ENCODE data around the gene ZNF217. TPM values are rescaled to one million over a fixed set of nuclear protein-coding genes. Genes with fewer than 3 reads are reported as not detected.
"Not testable (repeated sequence)": the region's sequence is repeated elsewhere in the genome, so short reads cannot be mapped to it uniquely, and the experiment has no call there.

The ZNF217 gene
- total RNA-seq, 1 donor from 2014 or later: 30.4 TPM

DNA sequence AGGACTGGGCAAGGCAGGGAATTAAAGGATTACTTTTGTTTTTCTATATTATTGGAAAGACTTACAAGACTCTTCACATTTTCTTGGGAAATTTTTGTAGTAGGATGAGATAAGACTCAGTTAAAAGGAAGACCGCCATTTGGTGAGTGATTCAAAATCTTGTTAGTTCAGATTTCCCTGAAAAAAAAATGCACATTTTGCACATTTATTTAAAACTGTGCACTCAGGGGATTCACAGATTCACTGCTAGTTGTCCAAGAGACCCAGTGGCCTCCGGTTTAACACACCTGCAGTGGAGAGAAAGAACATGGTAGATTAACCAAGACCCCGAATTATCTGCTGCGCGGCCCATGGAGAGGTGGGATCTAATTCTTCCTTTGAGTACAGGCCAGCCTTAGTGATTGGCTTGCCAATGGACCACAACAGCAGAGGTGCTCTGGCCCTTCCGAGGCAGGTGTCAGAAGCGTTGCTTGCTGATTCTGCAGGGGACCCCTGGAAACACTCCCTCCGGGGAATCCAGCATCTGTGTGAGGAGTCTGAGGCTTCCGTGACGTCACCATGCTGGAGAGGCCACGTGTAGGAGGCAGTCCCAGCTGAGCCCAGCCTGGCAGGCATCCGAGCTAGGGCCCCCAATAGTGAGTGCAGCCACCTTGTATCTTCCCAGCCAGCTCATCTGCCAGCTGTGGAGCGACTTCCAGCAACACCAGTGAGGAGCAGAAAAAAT, 68.9 kb downstream of the ZNF217 start:
- no peak for ATAC-seq

DNA sequence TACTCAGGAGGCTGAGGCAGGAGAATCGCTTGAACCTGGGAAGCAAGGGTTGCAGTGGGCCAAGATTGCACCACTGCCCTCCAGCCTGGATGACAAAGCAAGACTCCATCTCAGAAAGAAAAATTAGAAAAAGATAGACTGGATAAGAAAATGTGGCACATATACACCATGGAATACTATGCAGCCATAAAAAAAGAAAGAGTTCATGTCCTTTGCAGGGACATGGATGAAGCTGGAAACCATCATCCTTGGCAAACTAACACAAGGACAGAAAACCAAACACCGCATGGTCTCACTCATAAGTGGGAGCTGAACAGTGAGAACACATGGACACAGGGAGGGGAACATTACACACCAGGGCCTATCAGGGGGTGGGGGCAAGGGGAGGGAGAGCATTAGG, 70.0 kb downstream of the ZNF217 start:
- ATAC-seq: not testable (repeated sequence)

DNA sequence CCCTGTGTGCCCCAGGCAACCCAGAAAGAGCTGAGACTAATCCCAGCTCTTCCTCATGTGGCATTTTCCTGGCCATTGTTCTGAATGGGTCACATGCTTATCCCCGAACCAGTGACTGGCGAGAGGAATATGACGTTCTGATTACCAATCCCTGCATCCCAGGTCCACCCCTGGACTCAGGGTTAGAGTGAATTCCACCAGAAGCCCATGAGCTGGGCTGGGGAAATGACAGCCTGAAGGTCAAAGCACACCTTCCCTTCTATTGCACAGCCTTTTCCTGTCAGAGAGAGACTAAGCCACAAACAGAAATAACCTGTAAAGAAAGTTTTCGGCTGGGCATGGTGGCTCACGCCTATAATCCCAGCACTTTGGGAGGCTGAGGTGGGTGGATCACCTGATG, 70.9 kb downstream of the ZNF217 start:
- no peak for ATAC-seq

DNA sequence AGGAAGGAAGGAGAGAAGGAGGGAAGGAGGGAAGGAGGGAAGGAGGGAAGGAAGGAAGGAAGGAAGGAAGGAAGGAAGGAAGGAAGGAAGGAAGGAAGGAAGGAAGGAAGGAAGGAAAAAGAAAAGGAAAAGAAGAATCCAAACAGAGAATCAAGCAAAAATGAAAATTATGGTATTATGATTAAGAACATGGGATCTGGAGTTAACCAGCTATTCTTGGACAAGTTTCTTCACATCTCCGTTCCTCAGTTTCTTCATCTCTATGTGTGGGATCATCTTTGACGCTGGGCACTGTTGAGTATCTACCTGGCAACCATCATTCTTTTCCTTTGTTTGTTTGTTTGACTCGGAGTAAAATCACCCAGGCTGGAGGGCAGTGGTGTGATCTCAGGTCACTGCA, 71.6 kb downstream of the ZNF217 start:
- ATAC-seq: no peak

DNA sequence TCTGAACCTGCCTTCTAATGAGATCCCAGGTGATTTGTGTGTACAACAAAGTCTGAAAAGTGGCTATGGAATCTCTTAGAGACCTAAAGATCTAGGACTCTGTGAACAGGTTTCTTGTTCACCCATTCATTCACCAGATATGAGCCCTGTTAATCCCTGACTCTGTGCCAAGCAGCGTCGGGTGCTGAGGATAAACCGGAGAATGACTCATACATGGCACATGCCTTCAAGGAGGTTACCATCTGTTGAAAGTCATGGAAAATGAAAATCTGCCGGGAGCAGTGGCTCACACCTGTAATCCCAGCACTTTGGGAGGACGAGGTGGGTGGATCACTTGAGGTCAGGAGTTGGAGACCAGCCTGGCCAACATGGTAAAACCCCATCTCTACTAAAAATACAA, 72.2 kb downstream of the ZNF217 start:
- peak; percentile 95 for ATAC-seq

DNA sequence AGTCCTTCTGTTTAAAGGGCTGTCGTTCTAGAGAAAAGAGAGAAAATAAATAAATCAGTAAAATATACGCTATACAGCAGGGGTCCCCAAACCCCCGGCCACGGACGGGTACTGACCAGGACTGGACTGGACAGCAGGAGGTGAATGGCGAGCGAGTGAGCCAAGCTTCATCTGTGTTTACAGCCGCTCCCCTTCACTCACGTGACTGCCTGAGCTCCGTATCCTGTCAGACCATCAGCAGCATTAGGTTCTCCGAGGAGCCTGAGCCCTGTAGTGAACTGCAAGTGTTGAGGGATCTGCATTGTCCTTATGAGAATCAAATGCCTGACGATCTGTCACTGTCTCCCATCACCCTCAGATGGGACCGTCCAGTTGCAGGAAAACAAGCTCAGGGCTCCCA, 76.5 kb downstream of the ZNF217 start:
- no peak for ATAC-seq
